Neutrophil (primary cell): ENCODE results near the gene CCDC167.

Experiments
- H3K27ac ChIP-seq: fragments of 200-600 bp; sonication (generic); 2 replicates; pipeline ENCODE4 v1.5.1; 2016; ENCODE audit warnings: mild to moderate bottlenecking, moderate library complexity
- H3K27me3 ChIP-seq: fragments of 200-600 bp; sonication (generic); 2 replicates; pipeline ENCODE4 v1.6.0; 2016; ENCODE audit warnings: mild to moderate bottlenecking
- H3K36me3 ChIP-seq: fragments of 200-600 bp; sonication (generic); 2 replicates; pipeline ENCODE4 v1.5.1; 2017
- H3K4me1 ChIP-seq, 2 experiments: fragments of 200-600 bp in 1 of 2; sonication (generic) in 1 of 2; 1 replicate in 1 of 2; 2 replicates in 1 of 2; pipeline versions ENCODE4 v1.5.1 to v1.6.1; 2013 to 2016; ENCODE audit warnings: low read depth in 1 of 2, low read length in 1 of 2, mild to moderate bottlenecking in 1 of 2, moderate library complexity in 1 of 2; ENCODE audit not compliant: control insufficient read depth in 1 of 2, insufficient read depth in 1 of 2
- H3K4me3 ChIP-seq, 2 experiments: fragments of 200-600 bp in 1 of 2; sonication (generic) in 1 of 2; 1 replicate in 1 of 2; 2 replicates in 1 of 2; pipeline ENCODE4 v1.5.1; 2013 to 2016; ENCODE audit warnings: low read depth in 1 of 2, low read length in 1 of 2, mild to moderate bottlenecking in 1 of 2, moderate library complexity in 1 of 2
- H3K9me3 ChIP-seq: fragments of 200-600 bp; sonication (generic); 2 replicates; pipeline ENCODE4 v1.5.1; 2016
- TF ChIP-seq, protein P1 (sequence below): fragments of 200-600 bp; sonication (generic); IDR thresholded peaks from 2 replicates; pipeline ENCODE4 v1.5.1; 2016; ENCODE audit warnings: antibody characterized with exemption

The CCDC167 gene

GRCh38 chr6:37544530-37544929, 44.8 kb upstream of the CCDC167 start:
- no peak overlapping the region for H3K27ac ChIP-seq
- H3K4me1 ChIP-seq = no peaks in the 10 kb centered on the region
- H3K27me3 ChIP-seq = peaks cover 50% of the 10 kb centered on the region
- TF ChIP-seq, protein P1, sequence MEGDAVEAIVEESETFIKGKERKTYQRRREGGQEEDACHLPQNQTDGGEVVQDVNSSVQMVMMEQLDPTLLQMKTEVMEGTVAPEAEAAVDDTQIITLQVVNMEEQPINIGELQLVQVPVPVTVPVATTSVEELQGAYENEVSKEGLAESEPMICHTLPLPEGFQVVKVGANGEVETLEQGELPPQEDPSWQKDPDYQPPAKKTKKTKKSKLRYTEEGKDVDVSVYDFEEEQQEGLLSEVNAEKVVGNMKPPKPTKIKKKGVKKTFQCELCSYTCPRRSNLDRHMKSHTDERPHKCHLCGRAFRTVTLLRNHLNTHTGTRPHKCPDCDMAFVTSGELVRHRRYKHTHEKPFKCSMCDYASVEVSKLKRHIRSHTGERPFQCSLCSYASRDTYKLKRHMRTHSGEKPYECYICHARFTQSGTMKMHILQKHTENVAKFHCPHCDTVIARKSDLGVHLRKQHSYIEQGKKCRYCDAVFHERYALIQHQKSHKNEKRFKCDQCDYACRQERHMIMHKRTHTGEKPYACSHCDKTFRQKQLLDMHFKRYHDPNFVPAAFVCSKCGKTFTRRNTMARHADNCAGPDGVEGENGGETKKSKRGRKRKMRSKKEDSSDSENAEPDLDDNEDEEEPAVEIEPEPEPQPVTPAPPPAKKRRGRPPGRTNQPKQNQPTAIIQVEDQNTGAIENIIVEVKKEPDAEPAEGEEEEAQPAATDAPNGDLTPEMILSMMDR = no peak
- no peaks in the 10 kb centered on the region for H3K9me3 ChIP-seq
- no peaks in the 10 kb centered on the region for H3K36me3 ChIP-seq
- H3K4me3 ChIP-seq = no peak overlapping the region

- Histone ChIP-seq H3K27ac (no peak overlapping the region), H3K4me3 (no peak overlapping the region), H3K9me3 (no peaks in the 10 kb centered on the region), H3K27me3 (peaks cover 51% of the 10 kb centered on the region), H3K36me3 (no peaks in the 10 kb centered on the region), H3K4me1 (no peaks in the 10 kb centered on the region)
- TF ChIP-seq, protein P1 = no peak
Observed at GRCh38 chr6:37543361-37543760, 43.7 kb upstream of the CCDC167 start.

GRCh38 chr6:37541346-37541745, 41.7 kb upstream of the CCDC167 start:
- TF ChIP-seq, protein P1 = no peak
- Histone ChIP-seq H3K27ac (no peak overlapping the region), H3K4me1 (no peaks in the 10 kb centered on the region), H3K36me3 (no peaks in the 10 kb centered on the region), H3K4me3 (no peak overlapping the region), H3K9me3 (no peaks in the 10 kb centered on the region), H3K27me3 (peaks cover 54% of the 10 kb centered on the region)

DNA sequence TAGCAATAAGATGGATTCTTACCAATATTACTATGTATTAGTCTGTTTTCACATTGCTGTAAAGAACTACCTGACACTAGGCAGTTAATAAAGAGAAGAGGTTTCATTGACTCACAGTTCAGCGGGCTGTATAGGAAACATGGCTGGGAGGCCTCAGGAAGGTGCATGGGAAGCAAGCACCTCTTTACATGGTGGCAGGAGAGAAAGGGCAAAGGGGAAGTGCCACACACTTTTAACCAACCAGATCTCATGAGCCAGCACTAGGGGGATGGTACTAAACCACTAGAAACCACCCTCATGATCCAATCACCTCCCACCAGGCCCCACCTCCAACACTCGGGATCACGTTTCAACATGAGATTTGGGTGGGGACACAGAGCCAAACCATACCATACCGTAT, 40.7 kb upstream of the CCDC167 start:
- Histone ChIP-seq H3K9me3 (no peaks in the 10 kb centered on the region), H3K4me1 (no peaks in the 10 kb centered on the region), H3K36me3 (no peaks in the 10 kb centered on the region), H3K27me3 (peaks cover 60% of the 10 kb centered on the region), H3K4me3 (no peak overlapping the region), H3K27ac (no peak overlapping the region)
- TF ChIP-seq, protein P1 = no peak

GRCh38 chr6:37540029-37540352, 40.3 kb upstream of the CCDC167 start:
- Histone ChIP-seq H3K27ac (no peak overlapping the region), H3K36me3 (no peaks in the 10 kb centered on the region), H3K27me3 (peaks cover 64% of the 10 kb centered on the region), H3K4me3 (no peak overlapping the region), H3K4me1 (no peaks in the 10 kb centered on the region), H3K9me3 (no peaks in the 10 kb centered on the region)
- TF ChIP-seq, protein P1 = no peak
